Activated T-cell treated with anti-CD3 and anti-CD28 coated beads for 1 hour (primary cell): ENCODE measurements around the gene RFT1.
"Not testable (repeated sequence)": the region's sequence is repeated elsewhere in the genome, so short reads cannot be mapped to it uniquely, and the experiment has no call there.

Source experiments
- DNase-seq: peaks from one replicate; pipeline ENCODE4 v3.0.0-alpha.2; 2020; ENCODE audit warnings: low read depth

Gene RFT1

DNA sequence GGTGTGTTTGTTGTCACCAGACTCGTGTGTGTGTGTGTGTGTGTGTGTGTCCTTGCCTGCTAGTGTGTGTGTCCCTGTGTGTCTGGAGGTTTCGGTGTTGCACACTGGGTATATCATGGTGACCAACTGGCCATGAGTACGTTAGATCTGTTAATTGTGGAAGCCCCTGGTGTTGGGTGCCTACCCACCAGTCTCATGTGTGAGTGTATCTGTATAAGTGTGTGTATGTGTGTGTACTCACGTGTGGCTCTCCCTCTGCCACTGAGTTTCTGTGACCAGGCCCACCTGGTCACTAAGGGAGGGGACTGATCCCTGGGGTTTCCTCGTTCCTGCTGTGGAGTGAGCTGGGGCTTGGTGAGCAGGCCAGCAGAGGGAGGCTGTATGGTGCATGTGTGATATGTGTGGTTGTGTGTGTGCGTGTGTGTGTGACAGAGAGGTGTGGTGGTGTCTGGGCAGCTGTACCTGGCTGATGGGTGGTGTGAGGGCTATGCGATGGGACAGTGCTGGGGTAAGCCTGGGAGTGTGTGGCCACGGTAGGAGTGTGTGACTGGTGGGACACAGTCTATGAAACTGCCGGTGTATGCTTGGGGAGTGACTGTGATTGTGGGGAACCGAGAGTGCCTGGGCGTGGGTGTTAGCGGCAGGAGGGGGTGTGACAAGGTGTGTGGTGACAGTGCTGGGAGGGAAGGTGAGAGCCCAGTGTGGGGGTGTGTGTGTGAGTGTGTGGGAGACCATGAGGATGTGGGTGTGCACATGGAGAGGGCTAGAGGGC lies 32.6 kb upstream of the RFT1 start:
- peak; percentile 37 for DNase-seq

DNA sequence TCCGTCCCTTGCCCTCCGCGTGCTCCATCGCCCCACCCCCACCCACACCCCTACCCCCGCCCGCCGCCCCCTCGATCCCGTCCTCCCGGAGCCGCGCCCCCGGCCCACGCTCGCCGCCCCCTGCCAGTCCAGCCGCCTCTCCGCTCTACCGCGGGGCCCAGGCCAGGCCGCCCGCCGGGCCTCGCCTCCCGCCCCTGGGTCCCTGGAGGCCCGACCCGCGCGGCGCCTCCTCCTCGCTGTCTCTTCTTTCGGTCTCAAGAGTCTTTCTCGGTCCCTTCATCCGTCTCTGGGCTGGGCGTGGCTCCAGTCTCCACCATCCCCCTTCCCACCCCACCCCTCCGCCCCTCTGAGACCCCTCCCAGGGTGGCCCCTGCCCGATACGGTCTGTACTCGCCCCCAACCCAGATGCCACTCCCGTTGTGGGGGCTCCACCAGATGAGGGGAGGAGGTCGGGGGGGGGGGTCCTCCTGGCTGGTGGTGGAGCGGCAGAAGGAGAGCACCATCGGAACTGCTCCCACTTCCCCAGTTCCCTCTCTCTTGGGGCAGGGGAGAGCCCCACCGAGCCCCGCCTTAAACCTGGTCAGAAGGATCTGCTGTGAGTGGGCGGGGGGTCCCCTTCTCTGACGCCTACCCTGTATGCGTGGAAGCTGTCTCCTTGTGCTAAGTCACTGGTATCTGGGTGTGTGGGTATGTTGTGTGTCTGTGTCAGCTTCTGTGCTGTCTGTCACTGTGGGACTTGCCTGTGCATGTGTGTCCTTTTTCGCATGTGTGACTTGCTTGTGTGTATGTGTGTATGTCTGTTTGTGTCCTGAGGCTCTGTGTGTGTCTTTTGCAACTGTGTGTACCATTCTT lies 31.8 kb upstream of the RFT1 start:
- peak; percentile 25 for DNase-seq

DNA sequence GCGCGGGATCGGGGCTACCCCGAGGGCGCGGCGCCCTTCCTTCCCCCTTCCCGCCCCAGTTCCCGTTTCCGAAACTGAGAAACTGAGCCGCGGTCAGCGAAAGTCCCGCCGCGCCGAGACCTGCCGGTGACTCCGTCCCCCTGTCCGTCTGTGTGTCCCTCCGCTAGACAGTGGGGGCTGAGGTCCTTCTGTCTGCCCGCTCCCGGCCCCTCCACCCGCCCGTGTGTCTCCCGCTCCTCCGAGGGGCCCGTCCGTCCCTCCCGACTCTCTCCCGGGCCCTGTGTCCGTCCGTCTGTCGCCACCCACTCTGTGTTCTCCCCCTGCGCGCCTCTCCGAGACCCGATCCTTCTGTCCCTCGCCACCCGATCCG lies 31.2 kb upstream of the RFT1 start:
- no peak for DNase-seq

DNA sequence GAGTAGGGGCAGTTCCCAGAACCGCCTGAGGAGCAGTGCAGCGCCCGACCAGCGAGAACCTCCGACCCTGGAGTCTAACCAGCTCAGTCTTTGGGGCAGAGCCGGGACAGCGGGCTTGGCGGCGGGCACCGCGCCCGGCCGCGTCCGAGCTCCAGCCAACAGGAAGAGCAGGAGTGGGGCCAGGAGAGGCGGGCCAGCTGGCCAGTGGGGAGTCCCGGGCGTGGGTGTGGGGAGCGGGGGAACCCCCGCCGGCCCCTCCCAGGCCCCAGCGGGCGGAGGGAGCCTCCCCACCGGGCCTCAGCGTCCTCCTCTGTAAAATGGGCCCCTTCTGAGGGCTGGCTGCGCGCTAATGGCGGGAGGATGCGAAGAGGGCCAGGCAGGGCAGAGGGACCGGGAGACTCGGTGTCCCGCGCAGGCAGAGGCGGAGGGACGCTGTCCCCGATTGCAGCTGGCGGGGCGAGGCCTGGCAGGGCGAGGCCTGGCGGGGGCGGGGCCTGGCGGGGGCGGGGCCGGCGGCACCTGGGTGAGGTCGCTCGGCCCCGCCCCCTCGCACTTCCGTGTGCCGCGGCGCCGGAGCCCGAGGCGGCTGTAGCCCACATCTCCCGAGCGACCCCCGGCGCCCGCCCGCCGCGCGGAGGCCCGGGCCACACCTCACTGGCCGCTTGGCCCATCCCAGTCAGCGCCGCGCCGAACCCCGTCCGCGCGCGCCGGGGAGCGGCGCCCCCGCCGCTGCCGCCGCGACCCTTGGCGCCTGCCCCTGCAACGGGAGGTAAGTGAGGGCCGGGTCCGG lies 30.6 kb upstream of the RFT1 start, which contains the start of gene PRKCD:
Gene PRKCD, plus strand, starts transcription at position 550 of the 790 bp plus-strand sequence. CDS start 17,214 bp downstream, outside the sequence.
- peak; percentile 74 for DNase-seq

DNA sequence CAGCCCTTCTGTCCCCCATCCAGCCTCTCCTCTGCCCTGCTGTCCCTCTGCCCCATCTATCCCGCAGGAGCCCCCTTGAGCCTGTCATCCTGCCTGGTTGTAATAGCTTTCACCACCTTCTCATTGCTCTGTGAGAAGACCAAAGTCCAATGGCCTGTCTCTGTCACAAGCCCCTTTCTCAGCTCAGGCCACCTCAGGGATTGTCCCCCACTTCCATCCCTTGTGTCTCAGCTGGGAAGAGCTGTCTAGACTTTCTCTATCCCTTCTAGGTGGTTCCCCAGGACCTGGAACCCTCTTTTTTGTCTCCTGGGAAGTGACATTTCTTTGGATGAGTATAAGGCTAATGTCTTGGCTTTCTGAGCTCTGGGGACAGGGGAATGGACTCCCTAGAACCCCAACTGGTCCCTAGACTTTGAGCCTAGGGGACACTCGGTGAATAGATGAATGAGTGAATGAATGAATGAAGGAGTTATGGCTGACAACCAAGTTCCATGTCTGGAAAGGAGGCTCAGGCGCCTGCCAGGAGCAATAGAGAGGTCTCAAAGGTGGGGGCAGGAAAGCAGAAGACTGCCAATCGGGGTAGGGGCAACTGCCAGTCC lies 29.9 kb upstream of the RFT1 start:
- no peak for DNase-seq

DNA sequence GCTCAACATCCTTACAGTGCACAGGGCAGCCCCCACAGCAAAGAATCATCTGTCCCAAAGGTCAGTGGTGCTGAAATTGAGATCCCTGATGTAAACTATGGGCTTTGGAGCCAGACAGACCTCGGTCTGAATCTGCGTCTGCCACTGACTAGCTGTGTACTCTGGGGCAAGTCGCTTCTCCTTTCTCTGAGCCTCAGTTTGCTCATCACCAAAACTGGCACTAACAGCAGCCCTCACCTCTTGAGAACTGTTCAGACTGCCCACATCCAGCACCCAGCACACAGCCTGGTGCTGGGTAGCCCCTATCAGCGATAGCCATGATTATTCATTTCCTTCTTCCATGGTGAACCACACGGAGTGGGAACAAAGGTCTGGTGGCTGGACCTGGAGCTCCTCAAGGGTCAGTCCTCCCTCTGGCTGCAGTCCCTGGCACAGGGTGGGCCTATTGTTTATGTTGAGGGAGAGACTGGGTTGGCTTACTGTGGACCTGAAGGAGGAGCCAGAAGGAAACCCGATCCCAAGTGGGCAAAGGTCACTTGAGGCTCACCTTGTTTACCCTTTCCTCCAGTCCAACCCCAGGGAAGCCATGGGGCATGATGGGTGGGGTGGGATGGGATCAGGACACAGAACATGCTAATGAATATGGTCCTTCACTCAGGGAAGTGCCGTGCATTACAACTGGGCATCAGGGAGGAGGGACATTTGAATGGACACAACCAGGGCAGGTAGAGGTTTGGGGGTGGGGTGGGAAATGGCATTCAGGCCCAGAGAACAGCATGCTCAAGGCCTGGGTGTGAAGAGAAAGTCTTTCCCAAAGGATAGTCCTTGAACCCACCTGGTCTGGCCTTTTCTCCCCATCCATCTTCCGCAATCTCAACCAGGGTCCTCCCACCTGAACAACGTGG lies 29.2 kb upstream of the RFT1 start:
- no peak for DNase-seq

DNA sequence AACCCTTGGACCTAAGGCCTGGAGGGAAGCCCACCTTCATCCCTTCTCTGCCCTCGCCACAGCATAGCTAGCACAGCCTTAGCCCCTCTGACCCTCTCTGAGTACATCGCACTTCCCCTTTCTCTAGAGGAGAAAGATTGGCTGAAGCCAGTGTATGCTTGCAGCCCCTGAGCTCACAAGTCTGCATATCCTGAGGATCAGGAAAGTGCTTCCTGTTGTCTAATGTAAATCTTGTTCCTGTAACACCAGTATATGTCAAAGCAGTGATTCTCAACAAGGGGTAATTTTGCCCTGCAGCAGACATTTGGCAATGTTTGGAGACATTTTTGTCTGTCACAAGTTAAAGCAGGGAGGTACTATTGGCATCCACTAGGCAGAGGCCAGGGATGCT lies 28.5 kb upstream of the RFT1 start:
- DNase-seq = no peak

DNA sequence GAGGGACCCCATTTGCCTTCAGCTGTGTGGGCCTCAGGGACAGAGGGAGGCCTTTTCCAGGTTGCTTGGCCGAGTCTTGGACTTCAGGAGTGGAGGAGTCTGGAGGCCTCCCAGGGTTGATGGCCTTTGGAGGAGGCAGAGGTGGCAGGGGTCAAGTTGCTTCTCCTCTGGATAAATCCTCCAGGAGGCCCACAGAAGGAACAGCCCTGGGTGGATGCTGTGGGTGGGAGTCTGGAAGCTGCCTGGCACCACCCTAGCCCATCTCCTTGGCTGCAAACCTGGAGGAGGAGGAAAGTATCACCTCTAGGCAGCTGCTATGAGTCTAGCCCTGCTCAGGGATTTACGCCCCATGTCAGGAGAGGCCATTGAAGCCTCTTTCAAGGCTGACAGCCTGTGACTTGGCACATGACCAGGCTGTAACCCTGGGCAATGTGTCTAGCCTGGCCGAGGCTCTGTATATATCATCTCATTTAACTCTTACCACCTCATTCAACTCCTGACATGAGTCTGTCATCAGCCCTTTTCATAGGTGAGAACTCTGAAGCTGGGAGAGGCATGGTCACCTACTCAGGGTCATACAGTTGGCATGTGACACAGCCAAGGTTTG lies 27.8 kb upstream of the RFT1 start:
- DNase-seq = no peak

DNA sequence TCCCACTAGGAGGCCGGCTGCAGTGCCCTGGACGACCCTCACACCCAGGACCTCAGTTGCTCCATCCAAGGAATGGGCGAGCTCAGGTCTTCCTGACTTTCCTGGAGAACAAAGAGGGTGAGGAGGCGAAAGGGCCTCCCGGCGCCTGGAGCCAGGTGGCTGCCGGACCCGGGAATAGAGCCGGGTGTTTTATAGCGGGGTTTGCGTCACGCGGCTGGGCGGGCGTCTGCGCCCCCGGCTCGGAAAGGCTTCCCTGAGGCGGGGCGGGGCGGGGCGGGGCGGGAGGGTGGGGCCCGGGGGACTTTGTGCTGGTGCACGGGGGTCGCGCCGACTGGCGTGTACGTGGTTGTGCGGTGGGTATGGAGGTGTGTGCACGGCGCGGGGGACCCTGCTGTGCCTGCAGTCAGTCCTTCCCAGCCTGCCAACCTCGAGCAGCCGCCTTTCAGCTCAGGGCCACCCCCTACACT lies 26.2 kb upstream of the RFT1 start:
- no peak for DNase-seq

DNA sequence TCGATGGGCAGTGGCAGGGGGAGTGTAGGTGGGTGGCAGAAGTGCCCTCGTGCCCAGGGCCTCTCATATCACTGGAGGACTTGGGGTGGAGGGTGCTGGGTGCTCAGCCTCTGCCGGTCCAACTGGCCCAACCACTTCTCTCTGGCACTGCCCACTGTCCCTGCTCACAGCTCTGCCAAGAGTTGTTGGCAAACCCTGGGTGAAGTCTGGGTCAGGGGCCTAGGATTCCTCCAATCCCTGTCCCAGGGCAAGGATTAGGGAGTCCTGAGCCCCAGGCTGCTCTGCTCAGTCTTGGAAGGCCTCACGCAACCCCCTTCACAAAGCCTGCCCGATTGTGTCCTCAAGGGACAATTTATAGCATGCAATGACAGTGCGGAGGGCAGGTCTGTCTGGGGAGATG lies 25.5 kb upstream of the RFT1 start:
- no peak for DNase-seq

DNA sequence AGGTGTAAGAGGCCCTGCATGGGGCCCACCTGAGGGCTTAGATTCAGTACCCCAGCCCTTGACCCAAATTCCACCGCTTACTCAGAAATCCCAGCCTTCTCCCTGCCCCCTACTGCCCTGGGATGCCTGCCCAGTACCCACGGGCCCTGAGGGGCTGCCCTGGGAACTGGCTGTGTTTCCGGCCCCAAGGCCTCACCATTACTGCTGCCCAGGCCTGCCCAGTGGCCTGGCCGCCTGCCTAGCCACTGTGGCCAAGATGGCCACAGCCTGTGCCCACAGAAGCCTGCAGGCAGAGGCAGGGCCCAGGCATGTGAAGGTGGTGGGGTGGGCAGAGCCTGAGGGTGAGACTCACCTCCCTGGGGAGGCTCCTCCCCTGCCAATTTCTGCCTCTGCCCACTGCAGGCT lies 24.6 kb upstream of the RFT1 start:
- no peak for DNase-seq

DNA sequence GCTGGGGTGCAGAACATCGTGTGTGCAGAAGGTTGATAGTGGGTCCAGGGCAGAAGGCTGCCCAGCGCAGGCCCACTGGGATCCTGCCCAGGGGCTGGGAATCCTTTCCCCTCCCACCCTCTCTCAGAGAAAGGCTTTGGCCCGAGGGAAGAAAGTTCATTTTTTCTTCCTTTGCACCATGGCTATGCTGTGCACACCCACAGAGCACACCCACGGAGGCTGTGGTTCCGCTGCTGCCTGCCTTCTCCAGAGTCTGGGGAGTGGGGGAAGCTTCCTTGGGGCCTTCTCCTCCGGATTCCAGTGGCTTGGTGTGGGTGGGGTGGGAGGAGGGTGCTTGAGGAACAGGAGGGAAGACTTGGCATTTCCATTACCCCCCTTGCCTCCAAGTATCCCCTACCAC lies 23.7 kb upstream of the RFT1 start:
- no peak for DNase-seq

DNA sequence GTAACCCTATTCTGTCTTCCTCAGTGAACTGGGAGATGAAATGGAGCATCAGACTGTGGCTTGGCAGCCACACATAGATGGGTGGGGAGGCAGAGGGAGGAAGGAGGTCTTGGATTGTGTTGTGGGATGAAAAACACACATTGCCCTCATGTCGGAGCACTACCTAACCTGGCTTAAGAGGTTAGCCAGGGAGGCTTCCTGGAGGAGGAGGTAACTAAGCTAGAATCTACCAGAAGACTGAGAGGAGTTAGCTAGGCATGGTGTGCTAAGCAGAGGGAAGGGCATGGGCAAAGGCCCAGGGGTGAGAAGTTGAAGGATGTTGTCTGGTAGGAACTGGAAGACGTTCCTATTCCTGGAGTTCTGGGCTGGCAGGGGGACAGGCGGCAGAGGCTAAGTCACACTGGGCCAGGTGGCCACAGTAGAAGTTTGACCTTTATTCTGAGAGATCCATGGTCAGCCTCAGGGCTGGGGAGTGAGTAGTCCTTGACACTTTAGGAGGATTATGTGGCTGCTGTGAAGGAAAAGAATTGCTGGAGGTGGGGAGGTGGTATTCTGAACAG lies 23.1 kb upstream of the RFT1 start:
- DNase-seq = no peak

DNA sequence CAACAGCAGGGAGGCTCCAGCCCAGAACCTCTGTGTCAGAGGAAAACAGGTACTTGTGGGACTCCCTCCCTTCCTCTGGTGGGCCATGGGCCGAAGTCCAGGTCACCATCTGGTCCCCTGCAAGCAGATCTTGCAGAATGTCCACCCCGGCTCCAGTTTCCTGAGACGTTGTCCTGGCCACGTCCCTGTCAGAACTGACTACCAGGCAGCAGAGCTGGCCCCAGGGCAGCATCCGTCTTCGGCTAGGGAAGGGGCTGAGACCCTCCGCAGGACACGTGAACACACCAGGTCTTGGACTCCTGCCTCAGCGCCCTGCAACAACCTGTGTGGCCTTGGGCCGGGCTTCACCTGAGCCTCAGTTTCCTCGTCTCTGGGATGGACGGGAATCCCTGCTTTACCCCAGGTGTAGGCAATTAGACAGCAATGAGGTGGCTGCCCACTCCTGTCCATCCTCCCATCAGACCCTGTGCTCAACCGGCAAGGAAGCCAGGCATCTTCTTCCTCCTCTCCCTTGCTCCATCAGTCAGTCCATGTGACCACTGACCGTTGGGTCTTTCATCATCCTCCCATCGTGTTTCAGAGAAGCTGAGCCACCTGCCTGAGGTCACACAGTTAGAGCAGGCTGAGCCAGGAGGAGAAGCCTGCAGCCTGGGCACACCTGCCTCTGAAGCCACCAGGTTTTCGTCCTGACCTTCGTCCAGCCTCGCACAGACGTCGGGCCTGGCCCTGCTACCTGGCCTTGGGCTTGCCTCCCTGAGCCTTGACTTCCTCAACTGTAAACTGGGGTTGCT lies 21.8 kb upstream of the RFT1 start:
- no peak for DNase-seq

DNA sequence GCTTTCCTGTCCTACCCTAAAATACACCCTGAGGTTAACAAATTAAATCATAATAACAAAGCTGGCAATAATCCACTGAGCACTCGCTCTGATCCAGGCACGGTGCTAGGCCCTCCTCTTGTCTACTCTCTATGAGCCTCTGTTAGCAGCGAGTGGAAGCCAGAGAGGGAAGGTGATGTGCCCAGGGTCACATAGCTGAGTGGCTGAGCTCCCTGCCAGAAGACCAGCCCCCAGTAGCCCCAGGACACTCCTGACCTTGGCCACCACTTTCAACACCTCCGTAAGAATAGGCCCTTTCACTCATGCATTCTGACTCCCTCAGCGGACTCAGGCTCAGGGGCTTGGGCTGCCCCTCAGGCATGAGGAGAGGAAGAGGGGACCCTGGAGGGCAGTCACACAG lies 21.2 kb upstream of the RFT1 start:
- DNase-seq = no peak

DNA sequence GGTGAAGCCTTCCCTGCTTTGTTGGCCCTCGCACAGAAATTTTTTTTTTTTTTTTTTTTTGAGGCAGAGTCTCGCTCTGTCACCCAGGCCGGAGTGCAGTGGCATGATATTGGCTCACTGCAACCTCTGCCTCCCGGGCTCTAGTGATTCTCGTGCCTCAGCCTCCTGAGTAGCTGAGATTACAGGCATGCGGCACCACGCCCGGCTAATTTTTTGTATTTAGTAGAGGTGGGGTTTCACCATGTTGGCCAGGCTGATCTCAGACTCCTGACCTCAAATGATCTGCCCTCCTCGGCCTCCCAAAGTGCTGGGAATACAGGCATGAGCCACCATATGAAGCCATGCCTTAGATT lies 20.8 kb upstream of the RFT1 start:
- not testable (repeated sequence) for DNase-seq

DNA sequence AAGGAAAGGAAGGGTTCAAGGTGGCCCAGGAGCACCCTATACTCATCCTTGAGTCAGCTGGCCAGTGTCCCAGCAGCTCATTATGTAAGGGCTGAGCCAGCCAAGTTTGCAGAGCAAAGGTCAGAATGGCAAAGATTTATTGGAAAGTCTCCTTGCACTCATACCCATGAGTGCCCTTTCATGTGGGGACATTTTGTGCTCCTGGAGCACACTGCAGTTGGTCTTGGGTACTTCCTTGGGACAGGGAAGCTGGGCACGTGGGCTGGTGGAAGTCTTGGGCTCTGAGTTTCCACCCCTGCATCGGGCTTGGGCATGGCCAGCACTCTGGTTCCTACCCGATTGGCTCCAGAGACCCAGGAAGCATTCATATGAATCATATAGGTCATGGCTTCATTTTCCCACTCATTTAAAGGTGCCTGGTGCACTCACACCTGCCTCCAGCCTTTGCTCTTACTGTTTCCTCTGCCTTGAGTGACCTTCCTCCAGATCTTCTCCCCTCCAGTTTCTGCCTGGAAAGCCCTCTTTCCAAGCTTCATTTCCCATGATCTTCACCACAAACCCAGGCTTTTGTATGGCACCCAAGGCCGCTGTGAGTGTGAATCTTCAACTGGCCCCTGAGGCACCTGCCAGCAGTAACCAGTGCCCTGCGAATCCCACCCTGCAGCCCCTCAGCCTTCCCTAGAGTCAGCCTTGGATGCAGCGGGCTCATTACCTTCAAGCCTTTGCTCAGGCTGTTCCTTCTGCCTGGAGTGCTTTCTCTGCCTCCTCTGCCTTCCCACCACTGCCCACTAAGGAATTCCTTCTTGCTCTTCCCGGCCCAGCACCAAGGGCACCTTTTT lies 20.2 kb upstream of the RFT1 start:
- DNase-seq = no peak

DNA sequence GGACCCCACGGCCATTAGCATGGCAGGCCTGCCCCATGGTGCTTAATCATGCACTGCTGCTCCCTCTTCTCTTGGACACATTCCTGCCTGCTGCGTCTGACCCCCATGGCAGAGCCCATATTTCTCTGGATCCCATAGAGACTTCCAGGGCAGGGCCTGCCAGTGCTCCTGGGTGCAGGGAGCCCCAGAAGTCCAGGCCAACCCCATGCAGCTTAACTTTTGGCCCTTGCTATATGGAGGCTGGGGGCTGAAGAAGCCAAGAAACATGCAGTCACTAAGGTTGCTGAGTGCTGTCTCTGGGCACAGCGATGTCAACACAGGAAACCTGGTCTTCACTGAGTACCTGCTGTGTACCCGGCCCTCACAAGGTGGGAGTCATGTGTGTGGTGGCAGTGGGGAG lies 19.5 kb upstream of the RFT1 start:
- no peak for DNase-seq
